ENCODE data around the gene KIFC3.
A peak's percentile ranks its signal among the peaks of the same experiment; 100 is the strongest.
"Not testable (repeated sequence)": the region's sequence is repeated elsewhere in the genome, so short reads cannot be mapped to it uniquely, and the experiment has no call there.

The KIFC3 gene

DNA sequence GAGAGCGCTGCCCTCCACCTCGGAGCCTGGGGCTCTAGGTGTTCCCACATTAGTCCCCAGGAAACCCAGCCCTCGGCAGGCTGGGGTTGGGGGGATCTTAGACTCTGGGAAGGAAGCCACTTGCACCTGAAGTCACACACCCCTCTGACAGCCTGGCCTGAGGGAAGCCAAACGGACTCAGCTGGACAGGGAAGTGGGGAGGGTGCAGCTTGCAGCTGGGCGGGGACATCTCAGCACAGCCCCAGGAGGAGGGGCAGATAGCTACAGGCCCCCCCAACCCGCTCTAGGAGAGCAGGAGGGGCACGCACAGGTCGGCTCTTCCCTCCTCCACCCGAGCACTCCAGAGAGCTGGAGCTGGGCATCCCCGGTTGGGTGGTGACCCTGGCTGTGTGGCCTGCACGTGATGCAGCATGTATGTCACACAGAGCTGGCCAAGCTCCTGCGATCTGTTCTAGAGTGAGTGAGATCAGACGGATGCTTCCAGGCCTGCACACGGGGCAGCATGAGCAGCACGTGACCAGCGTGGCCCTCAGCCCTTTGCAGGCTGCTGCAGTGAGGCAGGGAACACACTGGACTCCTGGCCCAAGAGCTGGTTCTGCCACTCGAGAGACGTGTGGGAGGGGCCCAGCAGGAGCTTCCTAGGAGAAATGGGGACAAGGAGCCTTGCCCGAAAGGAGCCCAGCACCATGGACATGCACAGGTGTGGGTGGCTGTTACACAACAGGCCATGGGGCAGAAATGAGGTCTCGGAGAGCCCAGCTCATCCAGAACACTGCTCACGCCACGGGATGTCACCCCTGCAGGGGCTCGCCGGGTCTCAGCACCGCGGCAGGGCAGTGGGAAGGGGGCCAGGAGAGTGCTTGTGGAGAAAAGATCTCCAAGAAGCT, 15.4 kb downstream of the KIFC3 start:
- DNase-seq: no peak

DNA sequence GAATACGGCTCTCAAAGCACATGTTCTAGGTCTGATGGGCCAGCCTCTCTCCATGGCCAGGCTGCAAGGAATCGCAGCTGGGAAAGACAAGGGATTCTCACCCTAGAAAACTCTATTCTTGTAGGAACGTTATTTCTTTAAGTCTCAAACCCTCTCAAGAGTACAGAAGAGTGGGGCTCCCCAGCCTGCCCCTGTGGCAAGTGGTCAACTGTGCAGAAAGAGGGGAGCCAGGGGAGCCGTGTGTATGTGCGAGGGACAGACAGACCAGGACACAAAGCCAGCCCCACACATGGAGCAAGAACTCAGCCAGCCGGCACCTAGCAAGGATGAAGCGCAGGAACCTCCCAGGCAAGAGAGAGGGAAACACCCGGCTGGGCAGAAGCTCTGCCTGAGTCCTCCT, 16.4 kb downstream of the KIFC3 start:
- no peak for DNase-seq

DNA sequence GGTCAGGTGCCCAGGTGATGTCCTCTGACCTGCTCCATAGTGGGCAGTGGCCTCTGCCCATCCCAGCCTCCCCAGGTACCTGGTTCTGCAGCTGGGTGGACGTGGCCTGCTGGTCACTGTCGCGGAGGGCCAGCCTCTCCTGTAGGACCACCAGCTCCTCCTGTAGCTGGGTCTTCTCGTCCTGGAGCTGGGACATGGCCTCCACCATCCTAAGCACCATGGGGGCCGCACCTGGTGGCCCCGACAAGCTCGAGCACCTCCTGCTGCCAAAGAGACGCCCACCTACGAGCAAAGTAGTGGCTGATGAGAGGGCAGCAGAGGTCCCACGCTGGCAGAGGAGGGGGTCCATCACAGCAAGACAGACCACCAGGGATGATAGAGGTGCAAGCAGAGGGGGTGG, 16.9 kb downstream of the KIFC3 start:
- no peak for DNase-seq

DNA sequence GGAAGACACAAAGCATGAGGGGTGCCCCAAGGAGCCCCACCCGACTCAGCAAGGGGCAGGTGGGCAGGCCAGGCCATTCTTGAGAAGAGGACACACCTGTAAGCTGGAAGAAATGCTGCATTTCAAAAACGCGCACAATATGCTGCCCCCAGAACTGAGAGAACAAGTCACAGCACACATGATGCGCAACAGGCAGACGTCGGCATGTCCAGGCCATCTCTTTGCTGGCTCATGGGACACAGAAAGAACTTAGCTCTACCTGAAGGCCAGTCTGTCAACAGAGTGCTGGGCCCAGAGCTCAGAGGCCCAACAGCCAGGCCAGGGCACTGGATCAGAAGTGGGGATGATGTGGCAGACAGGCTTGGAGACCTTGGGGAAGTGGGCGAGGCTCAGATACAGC, 18.0 kb downstream of the KIFC3 start:
- no peak for DNase-seq

DNA sequence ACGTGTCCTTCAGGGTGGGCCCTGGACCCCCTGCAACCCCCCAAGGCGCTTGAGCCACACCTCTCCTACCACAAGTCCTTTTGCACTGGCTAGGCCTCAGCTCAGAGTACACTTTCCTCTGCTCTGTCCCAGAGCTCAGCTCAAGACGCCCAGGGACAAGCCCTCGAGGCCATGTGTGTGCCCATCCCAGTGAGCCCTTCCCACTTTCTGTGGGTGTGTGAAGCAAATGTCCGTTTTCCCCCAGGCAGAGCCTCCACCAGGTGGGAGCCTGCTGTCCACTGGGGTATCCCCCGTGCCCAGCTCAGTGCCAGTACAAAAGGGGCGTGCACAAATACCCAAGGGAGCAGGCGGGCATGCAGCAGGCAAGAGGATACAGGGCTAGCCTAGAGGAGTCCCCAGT, 18.4 kb downstream of the KIFC3 start:
- no peak for DNase-seq

DNA sequence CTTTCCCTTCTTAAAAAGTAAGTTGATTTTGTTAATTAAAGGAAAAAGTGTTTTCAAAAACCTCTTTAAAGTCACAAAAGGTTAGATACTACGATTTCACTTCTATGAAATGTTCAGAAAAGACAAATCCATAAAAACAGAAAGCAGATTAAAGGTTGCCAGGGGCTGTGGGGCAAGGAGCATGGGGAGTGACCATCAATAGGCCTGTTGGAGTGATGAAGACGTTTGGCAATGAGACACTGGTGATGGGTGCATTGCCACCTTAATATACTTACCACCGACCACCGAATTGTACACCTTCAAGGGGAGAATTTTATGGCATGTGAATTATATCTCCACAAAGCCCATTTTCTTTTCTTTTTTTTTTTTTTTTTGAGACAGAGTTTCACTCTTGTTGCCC, 19.2 kb downstream of the KIFC3 start:
- DNase-seq: no peak

DNA sequence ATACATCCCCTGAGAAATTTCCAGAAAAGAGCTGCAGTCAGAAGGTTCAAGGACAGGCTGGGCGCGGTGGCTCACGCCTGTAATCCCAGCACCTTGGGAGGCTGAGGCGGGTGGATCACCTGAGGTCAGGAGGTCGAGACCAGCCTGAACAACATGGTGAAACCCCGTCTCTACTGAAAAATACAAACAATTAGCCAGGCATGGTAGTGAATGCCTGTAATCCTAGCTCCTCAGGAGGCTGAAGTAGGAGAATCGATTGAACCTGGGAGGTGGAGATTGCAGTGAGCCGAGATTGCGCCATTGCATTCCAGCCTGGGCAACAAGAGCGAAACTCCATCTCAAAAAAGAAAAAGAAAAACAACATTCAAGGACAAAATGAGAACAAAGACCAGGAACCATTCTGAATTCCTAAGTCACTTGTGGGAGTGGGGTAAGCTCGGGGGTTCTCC, 19.7 kb downstream of the KIFC3 start:
- not testable (repeated sequence) for DNase-seq

DNA sequence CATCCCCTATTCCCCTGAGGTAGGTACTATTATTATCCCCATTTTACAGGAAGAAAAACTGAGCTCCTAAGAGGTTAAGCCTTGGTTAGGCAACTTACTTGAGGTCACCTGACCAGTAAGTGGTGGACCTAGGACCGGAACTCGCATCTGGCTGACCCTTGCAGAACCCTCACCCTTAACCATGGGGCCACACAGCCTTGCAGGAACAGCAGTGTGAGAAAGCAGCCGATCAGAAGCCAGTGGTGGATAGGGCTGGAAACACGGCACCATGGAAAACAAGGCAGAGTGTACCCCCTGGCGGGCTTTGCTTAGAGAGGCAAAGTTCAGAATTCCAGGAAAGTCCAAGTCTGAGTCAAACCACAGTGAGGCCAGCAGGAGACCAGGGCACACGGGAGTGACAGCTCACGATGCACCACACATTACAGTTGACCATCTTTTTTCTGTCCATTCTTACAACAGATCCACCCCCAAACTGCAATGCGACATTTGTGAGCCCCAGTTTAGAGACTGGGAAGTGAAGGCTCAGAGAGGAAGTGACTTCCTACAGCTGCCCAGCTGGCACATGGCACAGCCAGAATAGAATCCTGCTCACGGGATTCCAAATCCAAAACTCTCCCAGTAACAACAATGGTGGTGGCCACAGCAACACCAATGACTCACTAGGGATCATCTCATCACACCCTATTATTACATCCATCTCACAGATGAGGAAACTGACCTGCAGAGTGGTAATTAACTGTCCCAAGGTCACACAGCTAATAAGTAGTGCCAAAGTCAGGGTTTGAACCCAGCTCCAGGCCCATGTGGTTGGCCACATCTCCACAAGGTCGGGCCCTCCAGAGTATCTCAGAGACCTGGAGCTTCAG, 20.3 kb downstream of the KIFC3 start:
- DNase-seq: no peak

DNA sequence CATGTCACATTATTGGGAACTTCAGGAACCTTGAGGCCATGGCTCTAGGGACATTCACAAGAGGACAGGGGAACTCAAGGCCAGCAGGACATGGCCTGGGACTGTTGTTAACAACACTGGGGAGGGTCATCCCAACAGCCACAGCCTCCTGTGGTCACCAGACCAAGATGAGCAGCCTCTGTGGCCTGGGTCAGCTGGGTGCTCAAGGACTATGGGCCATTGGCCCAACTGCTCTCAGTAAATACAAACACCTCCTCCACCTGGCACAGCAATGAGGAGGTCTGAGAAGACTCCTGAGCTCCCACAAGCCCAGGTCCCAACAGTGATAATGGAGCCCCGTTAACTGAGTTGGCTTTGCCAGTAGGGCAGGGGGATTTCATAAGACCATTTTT, 20.9 kb downstream of the KIFC3 start:
- DNase-seq: no peak

DNA sequence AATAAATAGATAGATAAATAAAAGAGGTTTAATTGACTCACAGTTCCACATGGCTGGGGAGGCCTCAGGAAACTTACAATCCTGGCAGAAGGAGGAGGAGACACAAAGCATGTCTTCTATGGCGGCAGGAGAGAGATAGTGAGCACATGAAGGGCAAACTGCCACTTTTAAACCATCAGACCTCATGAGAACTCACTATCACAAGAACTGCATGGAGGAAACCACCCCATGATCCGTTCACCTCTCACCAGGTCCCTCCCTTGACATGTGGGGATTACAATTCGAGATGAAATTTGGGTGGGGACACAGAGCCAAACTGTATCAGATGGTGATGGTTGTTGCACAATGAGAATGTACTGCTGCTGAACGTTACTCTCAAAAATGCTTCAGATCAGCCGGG, 22.5 kb downstream of the KIFC3 start:
- DNase-seq: peak; percentile 41

DNA sequence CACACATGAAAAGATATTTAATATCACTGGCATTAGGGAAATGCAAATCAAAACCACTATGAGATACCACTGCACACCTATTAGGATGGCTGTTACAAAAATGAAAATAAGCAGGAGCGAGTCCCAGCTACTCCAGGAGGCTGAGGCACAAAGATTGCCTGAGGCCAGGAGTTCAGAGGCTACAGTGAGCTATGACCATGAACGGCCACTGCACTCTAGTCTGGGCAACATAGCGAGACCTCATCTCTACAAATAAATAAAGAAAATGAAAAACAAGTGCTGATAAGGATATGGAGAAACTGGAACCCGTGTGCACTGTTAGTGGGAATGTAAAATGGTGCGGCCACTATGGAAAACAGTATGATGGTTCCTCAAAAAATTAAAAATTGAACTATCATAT, 23.6 kb downstream of the KIFC3 start:
- no peak for DNase-seq

DNA sequence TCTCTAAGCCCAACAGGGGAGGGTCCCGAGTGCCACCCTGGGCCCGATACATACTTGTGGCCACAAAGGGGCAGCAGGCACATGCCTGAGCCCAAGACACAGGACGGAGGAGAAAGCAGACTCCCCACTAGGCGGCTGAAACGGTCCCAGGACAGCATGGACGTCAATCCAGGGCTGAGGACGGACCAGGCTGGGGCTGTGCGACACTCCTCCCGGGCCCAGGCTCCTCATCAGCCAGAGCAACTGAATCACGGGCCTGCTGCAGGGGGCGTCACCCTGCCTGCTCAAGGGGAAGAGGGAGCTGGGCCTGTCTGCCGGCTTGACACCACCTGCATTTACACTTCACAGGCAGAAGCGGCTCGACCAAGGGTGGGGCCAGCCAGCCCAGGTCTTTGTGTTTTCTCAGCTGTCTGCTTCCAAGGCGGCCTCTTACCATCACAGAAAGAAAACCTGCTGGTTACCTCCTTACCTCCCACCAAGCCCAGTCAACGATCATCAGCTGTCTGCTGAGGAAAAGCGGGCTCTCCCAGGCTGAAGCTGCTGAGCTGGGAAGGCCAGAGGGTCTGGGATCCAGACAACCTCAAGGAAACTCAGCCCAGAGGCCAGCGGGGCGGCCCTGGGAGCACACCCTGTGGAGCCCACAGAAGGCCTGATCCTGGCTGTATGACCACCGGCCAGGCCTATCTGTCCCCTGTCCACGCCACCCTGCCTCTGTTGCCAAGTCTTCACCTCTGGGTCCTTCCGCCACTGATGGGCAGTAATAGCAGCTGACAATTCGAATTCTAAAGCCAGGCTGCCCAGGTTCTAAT, 26.4 kb downstream of the KIFC3 start:
- DNase-seq: peak; percentile 40

DNA sequence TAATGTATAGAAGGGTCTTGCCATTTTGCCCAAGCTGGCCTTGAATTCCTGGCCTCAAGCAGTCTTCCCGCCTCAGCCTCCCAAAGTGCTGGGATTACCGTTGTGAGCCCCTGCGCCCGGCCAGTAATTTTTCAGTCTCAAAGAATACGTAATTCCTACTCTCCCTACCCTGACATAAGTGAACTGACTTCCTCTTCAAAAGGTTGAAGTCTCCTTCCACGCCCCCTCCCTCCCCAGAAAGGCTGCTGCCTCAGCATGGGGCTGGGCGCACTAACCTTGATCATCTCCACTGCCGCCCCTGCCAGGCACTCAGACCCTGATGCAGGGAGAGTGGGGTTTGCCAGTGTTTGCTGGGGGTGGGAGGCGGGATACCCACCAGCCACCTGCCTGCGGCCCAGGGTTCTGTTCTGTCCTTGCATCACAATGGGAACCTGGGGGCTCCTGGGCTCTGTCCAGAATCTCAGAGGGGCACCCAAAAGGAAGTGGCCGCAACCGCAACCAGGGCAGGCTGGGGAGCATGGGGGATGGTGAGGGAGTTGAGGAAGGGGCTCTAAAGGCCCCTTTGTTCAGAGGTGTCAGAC, 27.5 kb downstream of the KIFC3 start:
- DNase-seq: no peak

DNA sequence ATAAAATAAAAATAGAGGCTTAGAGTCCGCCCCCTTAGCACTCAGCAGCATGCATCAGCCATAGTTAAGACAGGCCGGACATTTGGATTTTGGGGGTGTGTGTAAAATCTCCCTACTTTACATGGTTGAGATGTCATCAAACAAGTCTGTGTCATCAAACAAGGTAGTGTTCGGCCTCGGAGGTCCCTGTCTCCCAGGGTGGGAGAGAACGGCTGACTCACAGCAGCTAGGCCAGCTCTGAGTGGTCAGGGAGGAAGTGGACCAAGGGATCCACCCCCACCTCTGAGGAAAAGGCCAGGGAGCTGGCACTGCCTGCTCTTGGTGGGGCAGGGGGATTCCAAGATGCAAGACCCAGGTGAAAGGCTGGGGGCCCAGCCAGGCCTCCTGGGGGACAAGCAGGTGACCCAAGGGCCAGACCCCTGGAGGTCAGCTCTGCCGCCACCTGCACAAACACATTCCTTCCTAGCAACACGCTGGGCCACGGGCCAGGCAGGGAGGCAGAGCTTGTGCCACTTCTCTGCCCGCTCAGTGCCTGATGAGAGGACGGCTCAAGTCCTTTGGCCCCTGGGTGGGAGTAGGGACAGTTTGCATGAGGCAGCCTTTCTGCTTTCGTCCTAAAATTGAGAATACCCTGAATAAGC, 28.5 kb downstream of the KIFC3 start:
- no peak for DNase-seq

DNA sequence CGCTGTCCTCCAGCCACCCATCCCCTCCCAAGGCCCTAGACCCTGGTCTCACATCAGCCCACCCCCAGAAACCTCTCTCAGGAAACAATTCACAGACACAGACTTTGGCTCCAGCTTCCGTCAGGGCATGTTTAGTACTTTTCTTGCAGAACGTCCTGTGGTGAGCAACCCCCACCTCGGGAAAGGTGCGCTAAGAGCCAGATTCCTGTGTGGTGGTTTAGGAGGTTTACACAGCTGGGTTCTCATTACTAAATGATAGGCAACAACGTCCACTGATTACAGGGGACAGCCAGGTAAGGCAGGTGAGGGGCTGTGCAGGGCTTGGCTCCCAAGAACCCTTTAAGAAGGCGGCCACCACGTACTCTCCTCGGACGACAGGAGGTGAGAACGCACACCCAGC, 29.3 kb downstream of the KIFC3 start:
- no peak for DNase-seq

DNA sequence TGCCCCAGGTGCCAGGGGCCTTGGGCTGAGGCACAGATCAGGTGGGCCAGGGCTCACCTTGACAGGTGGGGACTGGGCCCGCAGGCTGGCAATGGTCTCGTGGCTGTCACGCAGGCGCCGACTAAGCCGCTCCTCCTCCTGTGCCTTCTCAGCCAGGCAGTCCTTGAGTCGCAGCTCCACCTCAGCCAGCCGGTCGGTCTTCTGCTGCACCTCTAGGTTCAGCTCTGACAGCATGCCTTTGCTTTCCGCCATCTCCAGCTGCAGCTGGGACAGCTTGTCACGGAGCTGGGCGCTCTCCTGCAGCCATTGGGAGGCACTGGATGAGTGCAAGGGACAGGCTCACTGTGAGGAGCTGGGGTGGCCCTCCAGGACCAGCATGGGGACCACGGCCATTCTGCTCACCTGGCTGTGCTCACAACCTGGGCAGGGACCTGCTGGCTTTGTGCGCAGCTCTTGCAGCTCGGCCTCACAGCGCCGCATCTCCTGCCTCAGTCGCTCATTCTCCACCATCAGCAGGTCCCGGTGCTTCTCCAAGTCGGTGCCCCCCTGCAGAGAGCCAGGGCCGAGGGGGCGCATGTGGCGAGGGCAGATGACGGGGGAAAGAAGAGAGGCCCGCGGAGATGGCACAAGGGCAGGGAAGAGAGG, 31.0 kb downstream of the KIFC3 start:
- DNase-seq: no peak

DNA sequence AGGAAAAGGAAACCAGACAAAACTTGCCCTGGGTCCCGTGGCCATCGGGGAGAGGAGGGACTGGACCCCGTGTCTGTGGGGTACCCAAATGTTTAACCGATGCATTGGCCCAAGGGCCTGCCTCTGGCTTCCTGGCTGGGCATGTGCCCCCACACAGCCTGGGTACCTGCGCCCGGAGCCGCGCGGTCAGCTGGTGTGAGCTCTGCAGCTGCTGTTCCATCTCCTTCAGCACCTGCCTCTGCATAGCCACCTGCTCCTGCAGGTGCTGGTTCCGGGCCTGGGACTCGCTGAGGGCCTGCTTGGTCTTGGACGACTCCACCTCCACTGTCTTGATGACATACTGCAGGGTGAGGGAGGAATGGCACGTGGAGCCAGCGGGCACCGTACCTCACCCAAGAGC, 31.9 kb downstream of the KIFC3 start:
- DNase-seq: no peak

DNA sequence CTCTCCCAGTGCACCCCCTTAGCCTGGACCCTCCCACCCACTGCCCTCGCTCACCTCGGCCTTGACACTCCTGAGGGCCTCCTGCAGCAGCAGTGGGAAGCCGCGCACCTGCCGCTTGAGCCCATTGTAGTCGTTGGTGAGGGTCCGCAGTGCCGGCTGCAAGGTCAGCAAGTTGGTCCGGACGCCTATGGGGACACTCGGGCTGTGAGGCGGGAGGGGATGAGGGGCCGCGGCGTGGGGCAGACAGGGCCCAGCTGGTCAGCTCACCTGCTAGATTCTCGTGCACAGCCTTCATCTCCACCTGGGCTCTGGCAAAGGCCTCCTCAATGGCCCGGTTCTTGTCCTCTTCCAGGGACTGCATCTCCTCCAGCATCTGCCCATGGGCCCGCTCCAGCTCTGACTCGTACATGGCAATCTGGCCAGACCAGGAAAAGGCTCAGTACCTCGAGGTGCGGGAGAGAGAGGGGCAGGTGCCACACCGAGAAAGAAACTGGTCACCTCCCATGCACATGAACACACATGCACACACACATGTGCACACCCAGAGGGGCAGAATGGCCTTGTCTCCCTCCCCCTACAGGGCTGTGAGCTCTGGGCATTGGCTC, 32.6 kb downstream of the KIFC3 start:
- DNase-seq: no peak

DNA sequence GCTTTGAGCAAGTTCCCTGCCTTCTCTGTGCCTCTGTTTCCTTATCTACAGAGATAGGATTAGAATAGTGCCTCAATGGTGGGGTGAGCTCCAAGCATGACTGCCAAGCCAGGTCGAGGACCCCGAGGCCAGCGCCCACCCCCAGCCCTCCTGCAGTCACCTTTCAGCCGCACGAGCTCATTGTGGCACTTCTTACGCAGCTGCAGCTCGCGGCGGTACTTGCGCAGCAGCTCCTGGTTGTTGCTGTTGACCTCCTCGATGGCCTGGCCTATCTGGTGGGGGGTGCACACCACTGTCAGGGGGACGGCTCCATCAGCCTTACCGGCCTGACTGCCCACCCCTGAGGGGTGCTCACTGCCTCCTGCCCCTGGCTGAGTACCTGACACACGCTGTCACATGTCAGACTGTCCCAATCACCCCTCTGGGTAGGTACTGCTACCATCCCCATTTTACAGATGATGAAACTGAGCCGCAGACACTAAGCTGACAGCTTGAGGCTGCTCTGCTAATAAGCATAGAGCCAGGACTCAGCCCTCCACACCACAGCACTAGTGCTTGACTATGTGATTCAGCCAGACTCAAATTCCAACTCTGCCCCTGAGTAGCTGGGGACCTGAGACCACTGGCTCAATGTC, 35.5 kb downstream of the KIFC3 start:
- no peak for DNase-seq

DNA sequence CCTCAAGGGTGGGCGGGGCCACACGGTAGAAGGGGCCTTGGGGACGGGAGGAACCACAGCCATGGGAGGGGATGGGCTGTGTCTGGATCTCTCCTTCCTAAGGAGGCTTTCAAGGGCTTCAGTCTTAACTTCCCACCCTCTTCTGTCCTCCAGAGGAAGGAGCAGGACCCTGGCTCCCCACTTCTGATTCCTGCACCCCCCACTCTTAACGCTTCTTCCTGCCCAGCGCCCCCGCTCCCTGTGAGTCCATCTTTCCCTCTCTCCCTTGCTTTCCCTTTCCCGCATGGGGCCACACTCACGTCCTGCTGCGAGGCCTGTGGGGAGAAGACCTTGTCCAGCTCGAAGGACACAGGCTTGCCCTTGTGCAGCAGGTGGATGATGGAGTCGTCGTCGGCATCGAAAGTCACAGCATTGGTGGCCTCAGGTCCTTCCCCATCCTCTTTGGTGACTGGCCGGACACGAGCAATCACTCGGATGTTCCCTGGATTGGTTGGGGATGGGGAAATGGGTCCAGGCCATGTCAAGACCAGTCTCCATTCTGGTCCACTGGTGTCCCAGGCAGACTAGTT, 37.0 kb downstream of the KIFC3 start:
- DNase-seq: no peak

All from hematopoietic multipotent progenitor cell treated with erythropoietin and hydrocortisone succinate and interleukin-3 and kit ligand, for 4 days (in vitro differentiated cells).